ENCODE data around the gene TAGLN2.

- TF ChIP-seq POLR2A (IDR thresholded peaks at IDR 0.05; ENCODE audit: low read depth, low read length) (peak; percentile 98), TAF1 (IDR thresholded peaks at IDR 0.05; ENCODE audit: low read depth, low read length) (peak; percentile 98), POLR2AphosphoS5 (IDR thresholded peaks at IDR 0.05; ENCODE audit: low read depth, low read length) (peak; percentile 97), SPI1 (IDR thresholded peaks at IDR 0.05; ENCODE audit: low read depth, low read length) (0 out of 2 replicates have a peak, but pooled peaks have one; percentile 16)
These were observed at the start of gene TAGLN2 for GRCh38 chr1:159924791-159925718.

Measured in GM12891 (cell line).